ENCODE results near the gene CCDC159. TPM values are rescaled to one million over a fixed set of nuclear protein-coding genes. Genes with fewer than 3 reads are reported as not detected.
"Not testable (repeated sequence)": the region's sequence is repeated elsewhere in the genome, so short reads cannot be mapped to it uniquely, and the experiment has no call there.

The CCDC159 gene
- 5.4 and 9.0 TPM in 2 replicates for total RNA-seq (2014; rRNA removed; shearing (Covaris generic); ENCODE audit: low replicate concordance)

GRCh38 chr19:11346104-11346940 is at the start of gene CCDC159, which contains the start of gene TMEM205:
Gene CCDC159 (plus strand): TSS chr19:11346519. CDS start chr19:11346607, 88 bp downstream.
Gene TMEM205 (minus strand): TSS chr19:11346268. CDS start chr19:11345619, 649 bp downstream.
- no peaks in the 10 kb centered on the region for H3K27me3 ChIP-seq
- peak; percentile 100 for DNase-seq
- peaks cover 11% of the 10 kb centered on the region for H3K36me3 ChIP-seq
- peaks cover 8% of the 10 kb centered on the region for H3K9me3 ChIP-seq
- H3K4me3 ChIP-seq = peak within 1 kb of the TSS; percentile 80

- H3K27me3 ChIP-seq = peaks cover 4% of the 10 kb centered on the region; the same call in 1 of the 2 replicates
- H3K4me3 ChIP-seq = no peak overlapping the region
- H3K9me3 ChIP-seq = peaks cover 4% of the 10 kb centered on the region
- no peaks in the 10 kb centered on the region for H3K36me3 ChIP-seq
- DNase-seq = no peak
These were observed 46.1 kb upstream of the CCDC159 start for GRCh38 chr19:11299946-11300810.

- Histone ChIP-seq H3K27me3 (peaks cover 4% of the 10 kb centered on the region; the same call in 1 of the 2 replicates), H3K4me3 (no peak overlapping the region), H3K9me3 (peaks cover 4% of the 10 kb centered on the region), H3K36me3 (no peaks in the 10 kb centered on the region)
- no peak for DNase-seq
These were observed 45.6 kb upstream of the CCDC159 start for GRCh38 chr19:11300811-11301120.

GRCh38 chr19:11304936-11305335 is 41.4 kb upstream of the CCDC159 start:
- DNase-seq = no peak
- H3K4me3 ChIP-seq = no peak overlapping the region
- H3K27me3 ChIP-seq = peaks cover 6% of the 10 kb centered on the region; the same call in 1 of the 2 replicates
- peaks cover 3% of the 10 kb centered on the region for H3K9me3 ChIP-seq
- H3K36me3 ChIP-seq = no peaks in the 10 kb centered on the region

- no peak for DNase-seq
- Histone ChIP-seq H3K36me3 (no peaks in the 10 kb centered on the region), H3K27me3 (peaks cover 6% of the 10 kb centered on the region; the same call in 1 of the 2 replicates), H3K9me3 (no peaks in the 10 kb centered on the region), H3K4me3 (no peak overlapping the region)
These were observed 40.0 kb upstream of the CCDC159 start for GRCh38 chr19:11306337-11306736.

GRCh38 chr19:11320278-11320995 is 25.9 kb upstream of the CCDC159 start:
- DNase-seq, H3K36me3 ChIP-seq, H3K4me3 ChIP-seq, H3K9me3 ChIP-seq, H3K27me3 ChIP-seq: not testable (repeated sequence)

GRCh38 chr19:11321191-11322126 is 24.9 kb upstream of the CCDC159 start:
- no peaks in the 10 kb centered on the region for H3K27me3 ChIP-seq
- no peak for DNase-seq
- H3K36me3 ChIP-seq = no peaks in the 10 kb centered on the region
- no peaks in the 10 kb centered on the region for H3K9me3 ChIP-seq
- H3K4me3 ChIP-seq = no peak overlapping the region

- Histone ChIP-seq H3K36me3 (no peaks in the 10 kb centered on the region), H3K9me3 (no peaks in the 10 kb centered on the region), H3K4me3 (no peak overlapping the region), H3K27me3 (no peaks in the 10 kb centered on the region; the same call in 1 of the 2 replicates)
- no peak for DNase-seq
These were observed 23.9 kb upstream of the CCDC159 start for GRCh38 chr19:11322269-11323024.

- no peak overlapping the region; the same call in 1 of the 2 replicates for H3K4me3 ChIP-seq
- H3K27me3 ChIP-seq = no peaks in the 10 kb centered on the region; the same call in 1 of the 2 replicates
- H3K36me3 ChIP-seq = no peaks in the 10 kb centered on the region
- H3K9me3 ChIP-seq = no peaks in the 10 kb centered on the region
- no peak for DNase-seq
These were observed 22.7 kb upstream of the CCDC159 start for GRCh38 chr19:11323601-11324078.

GRCh38 chr19:11324079-11324661 is 22.1 kb upstream of the CCDC159 start:
- H3K9me3 ChIP-seq = no peaks in the 10 kb centered on the region
- peak overlapping the region; percentile 5 for H3K4me3 ChIP-seq
- H3K36me3 ChIP-seq = no peaks in the 10 kb centered on the region
- peak; percentile 95 for DNase-seq
- no peaks in the 10 kb centered on the region; the same call in 1 of the 2 replicates for H3K27me3 ChIP-seq

- DNase-seq = peak; percentile 37
- no peaks in the 10 kb centered on the region for H3K36me3 ChIP-seq
- no peak overlapping the region for H3K4me3 ChIP-seq
- H3K27me3 ChIP-seq = no peaks in the 10 kb centered on the region; the same call in 1 of the 2 replicates
- H3K9me3 ChIP-seq = no peaks in the 10 kb centered on the region
These were observed 21.4 kb upstream of the CCDC159 start for GRCh38 chr19:11324748-11325389.

GRCh38 chr19:11325544-11325943 is 20.8 kb upstream of the CCDC159 start:
- Histone ChIP-seq H3K27me3 (no peaks in the 10 kb centered on the region; the same call in 1 of the 2 replicates), H3K9me3 (no peaks in the 10 kb centered on the region), H3K36me3 (no peaks in the 10 kb centered on the region), H3K4me3 (no peak overlapping the region)
- no peak for DNase-seq

- no peaks in the 10 kb centered on the region; the same call in 1 of the 2 replicates for H3K27me3 ChIP-seq
- no peaks in the 10 kb centered on the region for H3K9me3 ChIP-seq
- no peak overlapping the region for H3K4me3 ChIP-seq
- DNase-seq = no peak
- H3K36me3 ChIP-seq = peaks cover 2% of the 10 kb centered on the region; the same call in 1 of the 2 replicates
These were observed 16.2 kb upstream of the CCDC159 start for GRCh38 chr19:11330127-11330526.

- Histone ChIP-seq H3K9me3 (no peaks in the 10 kb centered on the region), H3K4me3 (no peak overlapping the region), H3K36me3 (peaks cover 4% of the 10 kb centered on the region; the same call in 1 of the 2 replicates), H3K27me3 (no peaks in the 10 kb centered on the region; the same call in 1 of the 2 replicates)
- no peak for DNase-seq
These were observed 14.8 kb upstream of the CCDC159 start for GRCh38 chr19:11331502-11331901.
